Loucy (cell line): ENCODE results near the gene FAM151A.

Experiments used
- H2AFZ ChIP-seq: fragments of 200-600 bp; sonication (generic); 2 replicates; pipeline ENCODE4 v1.6.0; 2016; ENCODE audit warnings: antibody characterized with exemption, mild to moderate bottlenecking, low read length, moderate library complexity
- H3F3A ChIP-seq: fragments of 200-600 bp; 2 replicates; pipeline ENCODE4 v1.6.0; 2016; ENCODE audit warnings: antibody characterized with exemption, low read depth, mild to moderate bottlenecking
- H3K27me3 ChIP-seq: fragments of 200-600 bp; sonication (generic); 2 replicates; pipeline ENCODE4 v1.6.1; 2014; ENCODE audit warnings: low read length, mild to moderate bottlenecking; ENCODE audit not compliant: insufficient read depth, poor library complexity, severe bottlenecking
- H3K36me3 ChIP-seq: fragments of 200-600 bp; sonication (generic); 2 replicates; pipeline ENCODE4 v1.6.1; 2016; ENCODE audit warnings: low read length; ENCODE audit not compliant: insufficient read depth
- H3K4me1 ChIP-seq: fragments of 200-600 bp; sonication (generic); 2 replicates; pipeline ENCODE4 v1.5.1; 2014; ENCODE audit warnings: low read length, mild to moderate bottlenecking; ENCODE audit not compliant: insufficient read depth, poor library complexity, severe bottlenecking
- H3K4me2 ChIP-seq: fragments of 200-600 bp; sonication (generic); 2 replicates; pipeline ENCODE4 v1.6.0; 2014; ENCODE audit warnings: antibody characterized with exemption, low read length, low read depth, mild to moderate bottlenecking; ENCODE audit not compliant: poor library complexity, severe bottlenecking
- H3K4me3 ChIP-seq: fragments of 200-600 bp; sonication (generic); 2 replicates; pipeline ENCODE4 v1.5.1; 2014; ENCODE audit warnings: low read length, mild to moderate bottlenecking, mixed read lengths; ENCODE audit not compliant: poor library complexity, severe bottlenecking
- H3K79me2 ChIP-seq: fragments of 200-600 bp; sonication (generic); 2 replicates; pipeline ENCODE4 v1.6.1; 2014; ENCODE audit warnings: low read length; ENCODE audit not compliant: insufficient read depth
- H3K9ac ChIP-seq: fragments of 200-600 bp; sonication (generic); 2 replicates; pipeline ENCODE4 v1.6.0; 2014; ENCODE audit warnings: mild to moderate bottlenecking, low read depth, low read length, moderate library complexity; ENCODE audit not compliant: poor library complexity, severe bottlenecking
- H3K9me2 ChIP-seq: fragments of 200-600 bp; sonication (generic); replicated peaks from 2 replicates; pipeline ENCODE4 v1.6.1; 2016; ENCODE audit warnings: low read depth, low read length, mixed read lengths
- H3K9me3 ChIP-seq: fragments of 200-600 bp; sonication (generic); 2 replicates; pipeline ENCODE4 v1.6.1; 2014; ENCODE audit warnings: mild to moderate bottlenecking, antibody characterized with exemption, low read length, low read depth; ENCODE audit not compliant: insufficient read depth
- H4K20me1 ChIP-seq: fragments of 200-600 bp; sonication (generic); 2 replicates; pipeline ENCODE4 v1.6.0; 2014; ENCODE audit warnings: antibody characterized with exemption, low read length, mild to moderate bottlenecking; ENCODE audit not compliant: insufficient read depth, poor library complexity, severe bottlenecking
- CTCF ChIP-seq: fragments of 200-600 bp; sonication (generic); conservative IDR thresholded peaks from 2 replicates; pipeline ENCODE4 v1.5.1; 2014; ENCODE audit warnings: mild to moderate bottlenecking, antibody characterized with exemption, low read length
- EZH2phosphoT487 ChIP-seq: fragments of 200-600 bp; IDR thresholded peaks from 2 replicates; pipeline ENCODE4 v1.6.1; 2018; ENCODE audit warnings: antibody characterized with exemption, mild to moderate bottlenecking, moderate library complexity, borderline replicate concordance

FAM151A gene

DNA sequence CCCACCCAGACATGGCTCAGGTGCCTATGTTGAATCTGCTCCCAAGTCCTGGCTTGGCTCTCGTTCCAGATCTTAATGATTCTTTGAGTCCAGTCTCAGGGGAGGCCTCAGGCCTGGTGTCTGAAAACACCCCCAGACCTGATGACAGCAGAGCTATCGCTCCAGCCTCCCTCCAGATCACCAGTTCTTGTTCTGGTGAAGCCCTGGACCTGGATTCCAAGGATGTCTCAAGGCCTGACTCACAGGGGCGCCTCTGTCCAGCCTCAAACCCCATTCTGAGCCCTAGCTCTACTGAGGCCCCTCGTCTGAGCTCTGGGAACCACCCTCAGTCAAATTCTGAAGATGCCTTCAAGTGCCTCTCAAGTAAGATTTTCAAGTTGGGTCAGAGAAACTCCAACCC is 29.7 kb upstream of the FAM151A start:
- H2AFZ ChIP-seq, result no peak overlapping the region
- H3K79me2 ChIP-seq, result no peaks in the 10 kb centered on the region
- no peak overlapping the region for H3K4me3 ChIP-seq
- H3K36me3 ChIP-seq, result no peaks in the 10 kb centered on the region
- no peaks in the 10 kb centered on the region for H3K27me3 ChIP-seq
- H3F3A ChIP-seq, result no peaks in the 10 kb centered on the region
- TF ChIP-seq EZH2phosphoT487 (no peak), CTCF (no peak)
- no peak overlapping the region for H3K9ac ChIP-seq
- no peaks in the 10 kb centered on the region for H4K20me1 ChIP-seq
- H3K4me1 ChIP-seq, result no peaks in the 10 kb centered on the region
- H3K9me3 ChIP-seq, result 0 out of 2 replicates have a peak, but pooled peaks cover 1% of the 10 kb centered on the region
- H3K9me2 ChIP-seq, result no peaks in the 10 kb centered on the region
- H3K4me2 ChIP-seq, result no peak overlapping the region

- Histone ChIP-seq H3K4me3 (no peak overlapping the region), H3F3A (no peaks in the 10 kb centered on the region), H3K4me1 (no peaks in the 10 kb centered on the region), H3K27me3 (no peaks in the 10 kb centered on the region), H4K20me1 (no peaks in the 10 kb centered on the region), H3K36me3 (no peaks in the 10 kb centered on the region), H3K4me2 (no peak overlapping the region), H3K9ac (no peak overlapping the region), H3K9me3 (no peaks in the 10 kb centered on the region), H3K79me2 (no peaks in the 10 kb centered on the region), H3K9me2 (no peaks in the 10 kb centered on the region), H2AFZ (no peak overlapping the region)
- TF ChIP-seq EZH2phosphoT487 (no peak), CTCF (no peak)
Observed at GRCh38 chr1:54652168-54652567, 28.8 kb upstream of the FAM151A start.

- Histone ChIP-seq H4K20me1 (no peaks in the 10 kb centered on the region), H3K36me3 (no peaks in the 10 kb centered on the region), H3K9me2 (no peaks in the 10 kb centered on the region), H3F3A (no peaks in the 10 kb centered on the region), H3K4me1 (no peaks in the 10 kb centered on the region), H3K4me3 (no peak overlapping the region), H3K27me3 (no peaks in the 10 kb centered on the region), H3K9ac (no peak overlapping the region), H3K79me2 (no peaks in the 10 kb centered on the region), H3K4me2 (no peak overlapping the region), H2AFZ (no peak overlapping the region), H3K9me3 (no peaks in the 10 kb centered on the region)
- TF ChIP-seq EZH2phosphoT487, result no peak
- no peak for TF ChIP-seq CTCF
Observed at GRCh38 chr1:54651608-54652007, 28.3 kb upstream of the FAM151A start.
